HEK293 (cell line): ENCODE results near the gene PCP2.
A peak's percentile ranks its signal among the peaks of the same experiment; 100 is the strongest.

ENCODE experiments used
- BCL11A ChIP-seq: fragments of 450-650 bp; formaldehyde crosslinking; IDR thresholded peaks from 2 replicates; pipeline ENCODE4 v1.5.1; 2016; ENCODE audit warnings: low read depth, missing biosample characterization, missing genetic modification characterization
- EGR2 ChIP-seq: fragments of 450-650 bp; formaldehyde crosslinking; IDR thresholded peaks from 2 replicates; pipeline ENCODE4 v1.5.1; 2016; ENCODE audit warnings: low read depth, missing biosample characterization, missing genetic modification characterization
- HOXC10 ChIP-seq: sonication (generic); formaldehyde crosslinking; IDR thresholded peaks from 2 replicates; pipeline ENCODE4 v1.8.1; 2023; ENCODE audit warnings: mild to moderate bottlenecking, missing genetic modification reagents
- IKZF3 ChIP-seq: fragments of 450-650 bp; IDR thresholded peaks from 2 replicates; pipeline ENCODE4 v1.5.0; 2018; ENCODE audit warnings: missing biosample characterization, mild to moderate bottlenecking, missing genetic modification characterization, moderate library complexity
- MZF1 ChIP-seq: fragments of 450-650 bp; formaldehyde crosslinking; IDR thresholded peaks from 2 replicates; pipeline ENCODE4 v1.5.1; 2017; ENCODE audit warnings: missing biosample characterization, missing genetic modification characterization, borderline replicate concordance
- REST ChIP-seq: fragments of 450-650 bp; formaldehyde crosslinking; IDR thresholded peaks from 2 replicates; pipeline ENCODE4 v1.5.1; 2016; ENCODE audit warnings: missing biosample characterization, missing genetic modification characterization
- ZNF140 ChIP-seq: fragments of 450-650 bp; formaldehyde crosslinking; IDR thresholded peaks from 2 replicates; pipeline ENCODE4 v1.5.1; 2016; ENCODE audit warnings: missing biosample characterization, missing genetic modification characterization
- ZNF155 ChIP-seq: fragments of 450-650 bp; formaldehyde crosslinking; IDR thresholded peaks from 2 replicates; pipeline ENCODE4 v1.5.1; 2016; ENCODE audit warnings: missing biosample characterization, missing genetic modification characterization
- ZNF202 ChIP-seq: fragments of 450-650 bp; formaldehyde crosslinking; IDR thresholded peaks from 2 replicates; pipeline ENCODE4 v1.5.1; 2016; ENCODE audit warnings: missing biosample characterization, missing genetic modification characterization, borderline replicate concordance
- ZNF211 ChIP-seq: fragments of 450-650 bp; formaldehyde crosslinking; IDR thresholded peaks from 2 replicates; pipeline ENCODE4 v1.5.1; 2016; ENCODE audit warnings: low read depth, missing biosample characterization, missing genetic modification characterization
- ZNF23 ChIP-seq: fragments of 450-650 bp; formaldehyde crosslinking; IDR thresholded peaks from 2 replicates; pipeline ENCODE4 v1.5.1; 2016; ENCODE audit warnings: missing biosample characterization, missing genetic modification characterization, borderline replicate concordance
- ZNF302 ChIP-seq: fragments of 450-650 bp; formaldehyde crosslinking; IDR thresholded peaks from 2 replicates; pipeline ENCODE4 v1.5.1; 2016; ENCODE audit warnings: missing biosample characterization, missing genetic modification characterization, low read depth
- ZNF324 ChIP-seq: fragments of 450-650 bp; formaldehyde crosslinking; IDR thresholded peaks from 2 replicates; pipeline ENCODE4 v1.5.1; 2016; ENCODE audit warnings: missing biosample characterization, missing genetic modification characterization
- ZNF391 ChIP-seq: fragments of 450-650 bp; formaldehyde crosslinking; IDR thresholded peaks from 2 replicates; pipeline ENCODE4 v1.5.1; 2016; ENCODE audit warnings: low read depth, missing biosample characterization, missing genetic modification characterization, borderline replicate concordance
- ZNF501 ChIP-seq: fragments of 450-650 bp; formaldehyde crosslinking; IDR thresholded peaks from 2 replicates; pipeline ENCODE4 v1.5.1; 2016; ENCODE audit warnings: missing biosample characterization, missing genetic modification characterization
- ZNF600 ChIP-seq: fragments of 450-650 bp; formaldehyde crosslinking; IDR thresholded peaks from 2 replicates; pipeline ENCODE4 v1.5.1; 2016; ENCODE audit warnings: missing biosample characterization, missing genetic modification characterization
- ZNF658 ChIP-seq: fragments of 450-650 bp; formaldehyde crosslinking; IDR thresholded peaks from 2 replicates; pipeline ENCODE4; 2016; ENCODE audit warnings: missing biosample characterization, missing genetic modification characterization
- ZNF768 ChIP-seq: fragments of 450-650 bp; formaldehyde crosslinking; IDR thresholded peaks from 2 replicates; pipeline ENCODE4 v1.5.1; 2018; ENCODE audit warnings: missing biosample characterization, mild to moderate bottlenecking, missing genetic modification characterization
- ZSCAN4 ChIP-seq: fragments of 450-650 bp; formaldehyde crosslinking; IDR thresholded peaks from 2 replicates; pipeline ENCODE4 v1.5.1; 2017; ENCODE audit warnings: missing biosample characterization, missing genetic modification characterization
- TF ChIP-seq, protein P1 (sequence below): fragments of 450-650 bp; formaldehyde crosslinking; IDR thresholded peaks from 2 replicates; pipeline ENCODE4 v1.5.1; 2016; ENCODE audit warnings: missing biosample characterization, missing genetic modification characterization
- TF ChIP-seq, protein P2 (sequence below): fragments of 450-650 bp; formaldehyde crosslinking; IDR thresholded peaks from 2 replicates; pipeline ENCODE4 v1.5.1; 2016; ENCODE audit warnings: missing biosample characterization, missing genetic modification characterization
- TF ChIP-seq, protein P3 (sequence below): fragments of 450-650 bp; formaldehyde crosslinking; IDR thresholded peaks from 2 replicates; pipeline ENCODE4 v1.5.1; 2016; ENCODE audit warnings: missing biosample characterization, missing genetic modification characterization, borderline replicate concordance
- TF ChIP-seq, protein P4 (sequence below): fragments of 450-650 bp; formaldehyde crosslinking; IDR thresholded peaks from 2 replicates; pipeline ENCODE4 v1.5.1; 2016; ENCODE audit warnings: missing biosample characterization, missing genetic modification characterization

Gene PCP2

GRCh38 chr19:7652061-7652641 lies 18.6 kb upstream of the PCP2 start (continued):
- no peak for TF ChIP-seq MZF1
- TF ChIP-seq EGR2 (tag by site-specific recombination): peak; percentile 52
- TF ChIP-seq IKZF3 (tag by site-specific recombination): peak; percentile 85
- no peak for TF ChIP-seq ZNF768
- TF ChIP-seq, protein P1, sequence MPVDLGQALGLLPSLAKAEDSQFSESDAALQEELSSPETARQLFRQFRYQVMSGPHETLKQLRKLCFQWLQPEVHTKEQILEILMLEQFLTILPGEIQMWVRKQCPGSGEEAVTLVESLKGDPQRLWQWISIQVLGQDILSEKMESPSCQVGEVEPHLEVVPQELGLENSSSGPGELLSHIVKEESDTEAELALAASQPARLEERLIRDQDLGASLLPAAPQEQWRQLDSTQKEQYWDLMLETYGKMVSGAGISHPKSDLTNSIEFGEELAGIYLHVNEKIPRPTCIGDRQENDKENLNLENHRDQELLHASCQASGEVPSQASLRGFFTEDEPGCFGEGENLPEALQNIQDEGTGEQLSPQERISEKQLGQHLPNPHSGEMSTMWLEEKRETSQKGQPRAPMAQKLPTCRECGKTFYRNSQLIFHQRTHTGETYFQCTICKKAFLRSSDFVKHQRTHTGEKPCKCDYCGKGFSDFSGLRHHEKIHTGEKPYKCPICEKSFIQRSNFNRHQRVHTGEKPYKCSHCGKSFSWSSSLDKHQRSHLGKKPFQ (tag by site-specific recombination): peak; percentile 33; the same call in 1 of the 2 replicates
- peak; percentile 92; the same call in 1 of the 2 replicates for TF ChIP-seq BCL11A (tag by site-specific recombination)
- TF ChIP-seq ZSCAN4 (tag by site-specific recombination): no peak
- no peak for TF ChIP-seq ZNF155
- no peak for TF ChIP-seq ZNF140
- TF ChIP-seq ZNF23: no peak
- 0 out of 2 replicates have a peak, but pooled peaks have one; percentile 47 for TF ChIP-seq ZNF324 (tag by site-specific recombination)
- no peak for TF ChIP-seq ZNF211 (tag by site-specific recombination)
- TF ChIP-seq, protein P2, sequence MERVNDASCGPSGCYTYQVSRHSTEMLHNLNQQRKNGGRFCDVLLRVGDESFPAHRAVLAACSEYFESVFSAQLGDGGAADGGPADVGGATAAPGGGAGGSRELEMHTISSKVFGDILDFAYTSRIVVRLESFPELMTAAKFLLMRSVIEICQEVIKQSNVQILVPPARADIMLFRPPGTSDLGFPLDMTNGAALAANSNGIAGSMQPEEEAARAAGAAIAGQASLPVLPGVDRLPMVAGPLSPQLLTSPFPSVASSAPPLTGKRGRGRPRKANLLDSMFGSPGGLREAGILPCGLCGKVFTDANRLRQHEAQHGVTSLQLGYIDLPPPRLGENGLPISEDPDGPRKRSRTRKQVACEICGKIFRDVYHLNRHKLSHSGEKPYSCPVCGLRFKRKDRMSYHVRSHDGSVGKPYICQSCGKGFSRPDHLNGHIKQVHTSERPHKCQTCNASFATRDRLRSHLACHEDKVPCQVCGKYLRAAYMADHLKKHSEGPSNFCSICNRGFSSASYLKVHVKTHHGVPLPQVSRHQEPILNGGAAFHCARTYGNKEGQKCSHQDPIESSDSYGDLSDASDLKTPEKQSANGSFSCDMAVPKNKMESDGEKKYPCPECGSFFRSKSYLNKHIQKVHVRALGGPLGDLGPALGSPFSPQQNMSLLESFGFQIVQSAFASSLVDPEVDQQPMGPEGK (tag by site-specific recombination): peak; percentile 63
- TF ChIP-seq ZNF600: 0 out of 2 replicates have a peak, but pooled peaks have one; percentile 34
- TF ChIP-seq, protein P3, sequence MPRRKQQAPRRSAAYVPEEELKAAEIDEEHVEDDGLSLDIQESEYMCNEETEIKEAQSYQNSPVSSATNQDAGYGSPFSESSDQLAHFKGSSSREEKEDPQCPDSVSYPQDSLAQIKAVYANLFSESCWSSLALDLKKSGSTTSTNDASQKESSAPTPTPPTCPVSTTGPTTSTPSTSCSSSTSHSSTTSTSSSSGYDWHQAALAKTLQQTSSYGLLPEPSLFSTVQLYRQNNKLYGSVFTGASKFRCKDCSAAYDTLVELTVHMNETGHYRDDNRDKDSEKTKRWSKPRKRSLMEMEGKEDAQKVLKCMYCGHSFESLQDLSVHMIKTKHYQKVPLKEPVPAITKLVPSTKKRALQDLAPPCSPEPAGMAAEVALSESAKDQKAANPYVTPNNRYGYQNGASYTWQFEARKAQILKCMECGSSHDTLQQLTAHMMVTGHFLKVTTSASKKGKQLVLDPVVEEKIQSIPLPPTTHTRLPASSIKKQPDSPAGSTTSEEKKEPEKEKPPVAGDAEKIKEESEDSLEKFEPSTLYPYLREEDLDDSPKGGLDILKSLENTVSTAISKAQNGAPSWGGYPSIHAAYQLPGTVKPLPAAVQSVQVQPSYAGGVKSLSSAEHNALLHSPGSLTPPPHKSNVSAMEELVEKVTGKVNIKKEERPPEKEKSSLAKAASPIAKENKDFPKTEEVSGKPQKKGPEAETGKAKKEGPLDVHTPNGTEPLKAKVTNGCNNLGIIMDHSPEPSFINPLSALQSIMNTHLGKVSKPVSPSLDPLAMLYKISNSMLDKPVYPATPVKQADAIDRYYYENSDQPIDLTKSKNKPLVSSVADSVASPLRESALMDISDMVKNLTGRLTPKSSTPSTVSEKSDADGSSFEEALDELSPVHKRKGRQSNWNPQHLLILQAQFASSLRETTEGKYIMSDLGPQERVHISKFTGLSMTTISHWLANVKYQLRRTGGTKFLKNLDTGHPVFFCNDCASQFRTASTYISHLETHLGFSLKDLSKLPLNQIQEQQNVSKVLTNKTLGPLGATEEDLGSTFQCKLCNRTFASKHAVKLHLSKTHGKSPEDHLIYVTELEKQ (tag by site-specific recombination): peak; percentile 54; the same call in 1 of the 2 replicates
- TF ChIP-seq, protein P4, sequence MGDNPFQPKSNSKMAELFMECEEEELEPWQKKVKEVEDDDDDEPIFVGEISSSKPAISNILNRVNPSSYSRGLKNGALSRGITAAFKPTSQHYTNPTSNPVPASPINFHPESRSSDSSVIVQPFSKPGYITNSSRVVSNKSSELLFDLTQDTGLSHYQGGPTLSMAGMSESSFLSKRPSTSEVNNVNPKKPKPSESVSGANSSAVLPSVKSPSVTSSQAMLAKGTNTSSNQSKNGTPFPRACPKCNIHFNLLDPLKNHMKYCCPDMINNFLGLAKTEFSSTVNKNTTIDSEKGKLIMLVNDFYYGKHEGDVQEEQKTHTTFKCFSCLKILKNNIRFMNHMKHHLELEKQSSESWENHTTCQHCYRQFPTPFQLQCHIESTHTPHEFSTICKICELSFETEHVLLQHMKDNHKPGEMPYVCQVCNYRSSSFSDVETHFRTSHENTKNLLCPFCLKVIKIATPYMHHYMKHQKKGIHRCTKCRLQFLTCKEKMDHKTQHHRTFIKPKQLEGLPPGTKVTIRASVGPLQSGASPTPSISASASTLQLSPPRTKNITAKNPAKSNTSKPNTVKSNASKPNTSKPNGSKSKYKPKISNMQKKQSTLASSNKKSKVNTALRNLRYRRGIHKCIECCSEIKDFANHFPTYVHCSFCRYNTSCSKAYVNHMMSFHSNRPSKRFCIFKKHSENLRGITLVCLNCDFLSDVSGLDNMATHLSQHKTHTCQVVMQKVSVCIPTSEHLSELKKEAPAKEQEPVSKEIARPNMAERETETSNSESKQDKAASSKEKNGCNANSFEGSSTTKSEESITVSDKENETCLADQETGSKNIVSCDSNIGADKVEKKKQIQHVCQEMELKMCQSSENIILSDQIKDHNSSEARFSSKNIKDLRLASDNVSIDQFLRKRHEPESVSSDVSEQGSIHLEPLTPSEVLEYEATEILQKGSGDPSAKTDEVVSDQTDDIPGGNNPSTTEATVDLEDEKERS (tag by site-specific recombination): no peak
- TF ChIP-seq HOXC10 (CRISPR knock-in tag): no peak
- TF ChIP-seq ZNF501 (tag by site-specific recombination): no peak
- no peak for TF ChIP-seq ZNF658 (tag by site-specific recombination)
- TF ChIP-seq ZNF302 (tag by site-specific recombination): no peak
- TF ChIP-seq REST (tag by site-specific recombination): no peak
- no peak for TF ChIP-seq ZNF391
- TF ChIP-seq ZNF202 (tag by site-specific recombination): no peak
